Liver (tissue), 9 donors: ENCODE results near the gene ACTRT2. TPM values are rescaled to one million over a fixed set of nuclear protein-coding genes. Genes with fewer than 3 reads are reported as not detected.
A peak's percentile ranks its signal among the peaks of the same experiment; 100 is the strongest.

Experiments used
- DNase-seq: peaks from one replicate; pipeline ENCODE4 v3.0.0-alpha.2; 2017; ENCODE audit warnings: low spot score
- H3K27ac ChIP-seq, 2 donors: one replicate each; pipeline ENCODE4 v1.7.0; 2013; ENCODE audit warnings: inconsistent platforms in 2 of 2, low read length in 2 of 2, control low read depth in 1 of 2, low read depth in 1 of 2, mild to moderate bottlenecking in 1 of 2
- H3K27me3 ChIP-seq, 4 donors: one replicate each; pipeline versions ENCODE4 v1.6.1 to v1.7.0; 2013; ENCODE audit warnings: low read length in 3 of 4, inconsistent platforms in 1 of 4, mild to moderate bottlenecking in 1 of 4, moderate library complexity in 1 of 4; ENCODE audit not compliant: control insufficient read depth in 4 of 4, insufficient read depth in 4 of 4
- H3K36me3 ChIP-seq, 4 donors: one replicate each; pipeline versions ENCODE4 v1.6.1 to v1.7.0; 2013; ENCODE audit warnings: low read length in 3 of 4, mild to moderate bottlenecking in 3 of 4, low read depth in 1 of 4, moderate library complexity in 1 of 4; ENCODE audit not compliant: control insufficient read depth in 4 of 4, insufficient read depth in 3 of 4
- H3K4me1 ChIP-seq, 4 donors: one replicate each; pipeline versions ENCODE4 v1.6.1 to v1.7.0; 2013; ENCODE audit warnings: low read length in 3 of 4, mild to moderate bottlenecking in 3 of 4, moderate library complexity in 1 of 4; ENCODE audit not compliant: control insufficient read depth in 4 of 4, insufficient read depth in 4 of 4
- H3K4me3 ChIP-seq, 3 donors: one replicate each; pipeline versions ENCODE4 v1.6.1 to v1.7.0; 2013; ENCODE audit warnings: low read length in 3 of 3, control low read depth in 1 of 3, low read depth in 1 of 3, mild to moderate bottlenecking in 1 of 3
- H3K9ac ChIP-seq, 2 donors: one replicate each; pipeline ENCODE4 v1.7.0; 2013; ENCODE audit warnings: low read length in 2 of 2, mild to moderate bottlenecking in 2 of 2, moderate library complexity in 2 of 2, control low read depth in 1 of 2, low read depth in 1 of 2
- H3K9me3 ChIP-seq, 4 donors: one replicate each; pipeline versions ENCODE4 v1.6.1 to v1.7.0; 2013; ENCODE audit warnings: low read length in 3 of 4; ENCODE audit not compliant: control insufficient read depth in 4 of 4
- EGR1 ChIP-seq, 2 donors: IDR thresholded peaks; 2 replicates each; pipeline ENCODE4 v1.6.1; 2016 to 2018; ENCODE audit warnings: antibody characterized with exemption in 2 of 2, low read depth in 2 of 2
- FOXA2 ChIP-seq: IDR thresholded peaks from 2 replicates; pipeline ENCODE4 v1.6.1; 2016; ENCODE audit warnings: antibody characterized with exemption
- HNF4A ChIP-seq, 2 donors: conservative IDR thresholded peaks; 2 replicates each; pipeline ENCODE4 v1.6.1; 2016; ENCODE audit warnings: antibody characterized with exemption in 2 of 2, mild to moderate bottlenecking in 2 of 2
- HNF4G ChIP-seq: IDR thresholded peaks from 2 replicates; pipeline ENCODE4 v1.6.1; 2016; ENCODE audit warnings: antibody characterized with exemption
- RAD21 ChIP-seq, 2 donors: IDR thresholded peaks; 2 replicates each; pipeline ENCODE4 v1.6.1; 2016; ENCODE audit warnings: antibody characterized with exemption in 2 of 2, mild to moderate bottlenecking in 2 of 2
- TAF1 ChIP-seq: conservative IDR thresholded peaks from 2 replicates; pipeline ENCODE4 v1.6.1; 2016; ENCODE audit warnings: antibody characterized with exemption, mild to moderate bottlenecking
- YY1 ChIP-seq: IDR thresholded peaks from 2 replicates; pipeline ENCODE4 v1.6.1; 2016; ENCODE audit warnings: antibody characterized with exemption, mild to moderate bottlenecking
- WGBS: extraction: QIAGEN DNeasy Blood & Tissue Kit; methylation state at CpG from one replicate; pipeline ENCODE4 v1.1.7; 2013; 5-methylcytosine and 5-hydroxymethylcytosine counted together
- polyA plus RNA-seq, 2 donors: library from polyadenylated mRNA; stranded (reverse) in 1 of 2; unstranded in 1 of 2; fragments of 200-250 nt in 1 of 2; fragments of >200 nt in 1 of 2; fragmentation: Nextera tagmentation in 1 of 2; extraction: Ambion mirVana in 1 of 2; gene quantifications; one replicate each; pipeline versions ENCODE4 v1.2.1 to v1.2.3, GENCODE V29; 2013 to 2015
- total RNA-seq, 2 donors: library from RNA; depleted of rRNA; stranded (reverse); fragments of >200 nt; gene quantifications; one replicate each; pipeline ENCODE4 v1.2.3, GENCODE V29; 2014
- TF ChIP-seq, protein P1 (sequence below): fragments of 150-350 bp; IDR thresholded peaks from 2 replicates; pipeline ENCODE4 v1.5.1; 2017; ENCODE audit warnings: improper control_type of control experiment, low read depth, low read length; ENCODE audit not compliant: missing input control
- TF ChIP-seq, protein P2 (sequence below): IDR thresholded peaks from 2 replicates; pipeline ENCODE4 v1.6.1; 2016; ENCODE audit warnings: antibody characterized with exemption
- TF ChIP-seq, protein P3 (sequence below): IDR thresholded peaks from 2 replicates; pipeline ENCODE4 v1.6.1; 2016; ENCODE audit warnings: antibody characterized with exemption, mild to moderate bottlenecking
- TF ChIP-seq, protein P4 (sequence below): IDR thresholded peaks from 2 replicates; pipeline ENCODE4 v1.6.1; 2016; ENCODE audit warnings: antibody characterized with exemption
- TF ChIP-seq, protein P5 (sequence below): IDR thresholded peaks from 2 replicates; pipeline ENCODE4 v1.6.1; 2016; ENCODE audit warnings: antibody characterized with exemption
- donor health status: healthy.
- donor health status: healthy.
- donor health status: healthy.
- donor health status: healthy.
- donor health status: healthy.

The ACTRT2 gene
- total and polyA plus RNA-seq, 4 donors: not detected

DNA sequence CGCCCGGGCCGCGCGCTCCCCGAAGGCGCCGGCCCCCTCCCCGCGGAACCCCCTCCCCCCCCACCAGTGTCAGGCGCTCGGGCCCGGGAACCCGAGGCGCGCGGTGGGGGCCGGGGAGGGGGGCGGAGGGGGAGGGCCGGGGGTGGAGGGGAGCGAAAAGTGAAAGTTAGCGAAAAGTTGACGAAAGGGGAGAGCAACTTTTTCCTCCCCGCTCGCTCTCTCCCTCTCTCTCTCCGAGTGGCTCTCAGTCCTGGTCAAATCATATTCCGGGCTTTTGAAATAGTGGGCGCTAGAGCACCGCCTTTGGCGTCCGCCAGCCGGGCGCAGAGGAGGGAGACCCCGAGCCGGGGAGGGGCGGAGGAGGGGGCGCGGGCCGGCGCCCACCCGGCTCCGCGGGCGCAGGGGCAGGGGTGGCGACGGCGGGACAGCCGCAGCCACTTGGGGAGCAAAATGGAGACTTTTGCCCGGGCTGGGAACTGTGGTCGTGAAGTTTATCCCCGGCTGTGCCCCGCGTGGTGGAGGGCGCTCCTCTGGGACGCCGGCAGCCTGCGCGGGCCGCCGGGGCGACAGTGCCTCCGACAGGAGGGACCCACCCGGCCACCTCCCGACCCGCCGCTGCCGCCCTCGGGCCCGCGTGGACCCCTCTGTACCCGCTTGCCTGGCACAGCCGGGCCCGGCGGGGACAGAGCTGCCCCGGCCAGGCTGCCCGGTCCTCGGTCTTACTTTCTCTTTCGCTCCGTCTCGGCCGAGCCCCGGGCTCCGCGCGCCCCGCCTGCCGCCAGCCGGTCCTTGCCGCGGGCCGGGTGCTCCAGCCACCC, 48.4 kb downstream of the ACTRT2 start:
- Histone ChIP-seq H3K4me1 (peaks cover 5 to 26% (median 15%) of the 10 kb centered on the region in 4 donors), H3K27ac (peak overlapping the region; percentile 14 to 41), H3K36me3 (no peaks in the 10 kb centered on the region), H3K9me3 (no peaks in the 10 kb centered on the region), H3K4me3 (peak overlapping the region; percentile 47 to 93 (median 64)), H3K27me3 (peaks cover 0 to 40% (median 6%) of the 10 kb centered on the region in 4 donors), H3K9ac (peak overlapping the region in 1 of 2 donors; percentile 27)
- DNase-seq: peak; percentile 46
- TF ChIP-seq FOXA2 (no peak), EGR1 (IDR thresholded peaks at IDR 0.05; ENCODE audit: low read depth in 2 of 2) (no peak), HNF4G (no peak), RAD21 (IDR thresholded peaks at IDR 0.05) (peak; percentile 48)
- TF ChIP-seq, protein P1, sequence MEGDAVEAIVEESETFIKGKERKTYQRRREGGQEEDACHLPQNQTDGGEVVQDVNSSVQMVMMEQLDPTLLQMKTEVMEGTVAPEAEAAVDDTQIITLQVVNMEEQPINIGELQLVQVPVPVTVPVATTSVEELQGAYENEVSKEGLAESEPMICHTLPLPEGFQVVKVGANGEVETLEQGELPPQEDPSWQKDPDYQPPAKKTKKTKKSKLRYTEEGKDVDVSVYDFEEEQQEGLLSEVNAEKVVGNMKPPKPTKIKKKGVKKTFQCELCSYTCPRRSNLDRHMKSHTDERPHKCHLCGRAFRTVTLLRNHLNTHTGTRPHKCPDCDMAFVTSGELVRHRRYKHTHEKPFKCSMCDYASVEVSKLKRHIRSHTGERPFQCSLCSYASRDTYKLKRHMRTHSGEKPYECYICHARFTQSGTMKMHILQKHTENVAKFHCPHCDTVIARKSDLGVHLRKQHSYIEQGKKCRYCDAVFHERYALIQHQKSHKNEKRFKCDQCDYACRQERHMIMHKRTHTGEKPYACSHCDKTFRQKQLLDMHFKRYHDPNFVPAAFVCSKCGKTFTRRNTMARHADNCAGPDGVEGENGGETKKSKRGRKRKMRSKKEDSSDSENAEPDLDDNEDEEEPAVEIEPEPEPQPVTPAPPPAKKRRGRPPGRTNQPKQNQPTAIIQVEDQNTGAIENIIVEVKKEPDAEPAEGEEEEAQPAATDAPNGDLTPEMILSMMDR: peak; percentile 17
- TF ChIP-seq, protein P2, sequence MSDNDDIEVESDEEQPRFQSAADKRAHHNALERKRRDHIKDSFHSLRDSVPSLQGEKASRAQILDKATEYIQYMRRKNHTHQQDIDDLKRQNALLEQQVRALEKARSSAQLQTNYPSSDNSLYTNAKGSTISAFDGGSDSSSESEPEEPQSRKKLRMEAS: no peak
- TF ChIP-seq, protein P3, sequence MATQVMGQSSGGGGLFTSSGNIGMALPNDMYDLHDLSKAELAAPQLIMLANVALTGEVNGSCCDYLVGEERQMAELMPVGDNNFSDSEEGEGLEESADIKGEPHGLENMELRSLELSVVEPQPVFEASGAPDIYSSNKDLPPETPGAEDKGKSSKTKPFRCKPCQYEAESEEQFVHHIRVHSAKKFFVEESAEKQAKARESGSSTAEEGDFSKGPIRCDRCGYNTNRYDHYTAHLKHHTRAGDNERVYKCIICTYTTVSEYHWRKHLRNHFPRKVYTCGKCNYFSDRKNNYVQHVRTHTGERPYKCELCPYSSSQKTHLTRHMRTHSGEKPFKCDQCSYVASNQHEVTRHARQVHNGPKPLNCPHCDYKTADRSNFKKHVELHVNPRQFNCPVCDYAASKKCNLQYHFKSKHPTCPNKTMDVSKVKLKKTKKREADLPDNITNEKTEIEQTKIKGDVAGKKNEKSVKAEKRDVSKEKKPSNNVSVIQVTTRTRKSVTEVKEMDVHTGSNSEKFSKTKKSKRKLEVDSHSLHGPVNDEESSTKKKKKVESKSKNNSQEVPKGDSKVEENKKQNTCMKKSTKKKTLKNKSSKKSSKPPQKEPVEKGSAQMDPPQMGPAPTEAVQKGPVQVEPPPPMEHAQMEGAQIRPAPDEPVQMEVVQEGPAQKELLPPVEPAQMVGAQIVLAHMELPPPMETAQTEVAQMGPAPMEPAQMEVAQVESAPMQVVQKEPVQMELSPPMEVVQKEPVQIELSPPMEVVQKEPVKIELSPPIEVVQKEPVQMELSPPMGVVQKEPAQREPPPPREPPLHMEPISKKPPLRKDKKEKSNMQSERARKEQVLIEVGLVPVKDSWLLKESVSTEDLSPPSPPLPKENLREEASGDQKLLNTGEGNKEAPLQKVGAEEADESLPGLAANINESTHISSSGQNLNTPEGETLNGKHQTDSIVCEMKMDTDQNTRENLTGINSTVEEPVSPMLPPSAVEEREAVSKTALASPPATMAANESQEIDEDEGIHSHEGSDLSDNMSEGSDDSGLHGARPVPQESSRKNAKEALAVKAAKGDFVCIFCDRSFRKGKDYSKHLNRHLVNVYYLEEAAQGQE: no peak
- TF ChIP-seq, protein P4, sequence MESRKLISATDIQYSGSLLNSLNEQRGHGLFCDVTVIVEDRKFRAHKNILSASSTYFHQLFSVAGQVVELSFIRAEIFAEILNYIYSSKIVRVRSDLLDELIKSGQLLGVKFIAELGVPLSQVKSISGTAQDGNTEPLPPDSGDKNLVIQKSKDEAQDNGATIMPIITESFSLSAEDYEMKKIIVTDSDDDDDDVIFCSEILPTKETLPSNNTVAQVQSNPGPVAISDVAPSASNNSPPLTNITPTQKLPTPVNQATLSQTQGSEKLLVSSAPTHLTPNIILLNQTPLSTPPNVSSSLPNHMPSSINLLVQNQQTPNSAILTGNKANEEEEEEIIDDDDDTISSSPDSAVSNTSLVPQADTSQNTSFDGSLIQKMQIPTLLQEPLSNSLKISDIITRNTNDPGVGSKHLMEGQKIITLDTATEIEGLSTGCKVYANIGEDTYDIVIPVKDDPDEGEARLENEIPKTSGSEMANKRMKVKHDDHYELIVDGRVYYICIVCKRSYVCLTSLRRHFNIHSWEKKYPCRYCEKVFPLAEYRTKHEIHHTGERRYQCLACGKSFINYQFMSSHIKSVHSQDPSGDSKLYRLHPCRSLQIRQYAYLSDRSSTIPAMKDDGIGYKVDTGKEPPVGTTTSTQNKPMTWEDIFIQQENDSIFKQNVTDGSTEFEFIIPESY: no peak
- WGBS: 2% methylated on average over 90 of the region's 91 CpGs

DNA sequence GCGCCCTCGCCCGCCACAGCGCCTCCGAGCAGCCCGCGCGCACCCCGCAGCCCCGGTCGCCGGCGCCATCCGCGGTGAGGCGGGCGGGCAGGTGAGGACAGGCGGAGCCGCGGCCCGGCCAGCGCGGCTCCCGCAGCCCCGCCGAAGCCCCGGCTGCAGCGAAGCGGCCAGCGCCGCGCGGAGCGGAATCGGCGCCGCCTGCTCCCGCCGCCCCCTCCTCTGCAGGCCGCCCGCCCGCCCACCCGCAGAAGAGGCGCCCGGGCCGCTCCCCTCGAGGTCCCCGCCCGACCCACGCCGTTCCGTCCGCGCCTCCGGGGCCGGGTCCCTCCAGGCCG, 49.0 kb downstream of the ACTRT2 start:
- H3K4me1 ChIP-seq: peaks cover 5 to 26% (median 15%) of the 10 kb centered on the region in 4 donors
- H3K27me3 ChIP-seq: peaks cover 0 to 37% (median 6%) of the 10 kb centered on the region in 4 donors
- no peak overlapping the region for H3K27ac ChIP-seq
- no peaks in the 10 kb centered on the region for H3K36me3 ChIP-seq
- TF ChIP-seq HNF4G: no peak
- TF ChIP-seq, protein P3: no peak
- no peak for TF ChIP-seq TAF1
- TF ChIP-seq FOXA2: no peak
- no peak for TF ChIP-seq YY1
- TF ChIP-seq, protein P5, sequence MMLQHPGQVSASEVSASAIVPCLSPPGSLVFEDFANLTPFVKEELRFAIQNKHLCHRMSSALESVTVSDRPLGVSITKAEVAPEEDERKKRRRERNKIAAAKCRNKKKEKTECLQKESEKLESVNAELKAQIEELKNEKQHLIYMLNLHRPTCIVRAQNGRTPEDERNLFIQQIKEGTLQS: no peak
- no peak for TF ChIP-seq RAD21 (IDR thresholded peaks at IDR 0.05)
- TF ChIP-seq HNF4A (conservative IDR thresholded peaks at IDR 0.05): no peak
- no peak overlapping the region for H3K9ac ChIP-seq
- DNase-seq: no peak
- H3K9me3 ChIP-seq: no peaks in the 10 kb centered on the region
- WGBS: under 1% methylated on average over 57 of the region's 57 CpGs
- H3K4me3 ChIP-seq: peak overlapping the region in 1 of 3 donors; percentile 93
